Stomach (tissue), 9 donors: Measurements from ENCODE around the gene DPF1. TPM values are rescaled to one million over a fixed set of nuclear protein-coding genes. Genes with fewer than 3 reads are reported as not detected.

ENCODE experiments used
- DNase-seq, 2 donors: peaks; one replicate each; pipeline versions ENCODE4 v3.0.0 to v3.0.0-alpha.2; 2013 to 2019
- H3K27ac ChIP-seq, 5 donors: fragments of 200-600 bp in 4 of 5; sonication (generic) in 4 of 5; one replicate each; pipeline ENCODE4 v1.5.1; 2013 to 2019; ENCODE audit warnings: mild to moderate bottlenecking in 1 of 5, moderate library complexity in 1 of 5
- H3K27me3 ChIP-seq, 3 donors: fragments of 200-600 bp; sonication (generic); one replicate each; pipeline ENCODE4 v1.5.1; 2017 to 2019; ENCODE audit warnings: mixed run types in 1 of 3
- H3K36me3 ChIP-seq, 4 donors: fragments of 200-600 bp; sonication (generic); 1 replicate in 3 of 4; 2 replicates in 1 of 4; pipeline ENCODE4 v1.5.1; 2016 to 2019
- H3K4me1 ChIP-seq, 4 donors: fragments of 200-600 bp; sonication (generic); one replicate each; pipeline ENCODE4 v1.5.1; 2016 to 2019
- H3K4me3 ChIP-seq, 4 donors: fragments of 200-600 bp; sonication (generic) in 3 of 4; one replicate each; pipeline ENCODE4 v1.5.1; 2016 to 2019; ENCODE audit warnings: mild to moderate bottlenecking in 1 of 4
- H3K9me3 ChIP-seq, 4 donors: fragments of 200-600 bp; sonication (generic); one replicate each; pipeline ENCODE4 v1.5.1; 2016 to 2019
- EP300 ChIP-seq: sonication (generic); formaldehyde crosslinking; IDR thresholded peaks from one replicate; pipeline ENCODE4 v1.6.1; 2017; ENCODE audit warnings: antibody characterized with exemption
- POLR2A ChIP-seq, 4 donors: fragments of 450-650 bp; IDR thresholded peaks; one replicate each; pipeline ENCODE4 v1.6.1; 2016; ENCODE audit warnings: antibody characterized with exemption in 4 of 4, control low read depth in 2 of 4, mild to moderate bottlenecking in 1 of 4, moderate library complexity in 1 of 4
- POLR2AphosphoS5 ChIP-seq, 3 donors: sonication (generic); formaldehyde crosslinking; IDR thresholded peaks; one replicate each; pipeline ENCODE4 v1.6.1; 2016; ENCODE audit warnings: antibody characterized with exemption in 3 of 3
- WGBS, 5 donors: extraction: QIAGEN DNeasy Blood & Tissue Kit in 3 of 5; methylation state at CpG; one replicate each; pipeline versions ENCODE4 v1.1.5 to v1.1.7; 2013 to 2018; 5-methylcytosine and 5-hydroxymethylcytosine counted together
- intact Hi-C: fragments of 100-400 bp; cut with DNase I; formaldehyde crosslinking; loops from one replicate; pipeline ENCODE4 v1.15.1; 2023; ENCODE audit warnings: low total_unique reads
- polyA plus RNA-seq, 3 donors: library from polyadenylated mRNA; stranded (reverse); fragments of 200-250 nt; gene quantifications; one replicate each; pipeline ENCODE4 v1.2.3, GENCODE V29; 2013
- total RNA-seq, 5 donors: library from RNA; depleted of rRNA; stranded (reverse); fragments of >200 nt; gene quantifications; one replicate each; pipeline versions ENCODE4 v1.1.0 to v1.2.3, GENCODE V29; 2014 to 2016
- TF ChIP-seq, protein P1 (sequence below), 7 experiments: fragments of 450-650 bp in 4 of 7; fragments of 200-600 bp in 3 of 7; sonication (generic) in 3 of 7; IDR thresholded peaks; one replicate each; pipeline ENCODE4 v1.5.1; 2016 to 2019; ENCODE audit warnings: antibody characterized with exemption in 7 of 7, control low read depth in 2 of 7, mild to moderate bottlenecking in 1 of 7
- donor health status: healthy with polysubstance abuse.
- donor health status: Bipolar disorder and iron deficiency.
- donor health status: healthy.

The DPF1 gene
- total and polyA plus RNA-seq, 8 donors, result 0.12 to 0.43 TPM; not detected in 6

DNA sequence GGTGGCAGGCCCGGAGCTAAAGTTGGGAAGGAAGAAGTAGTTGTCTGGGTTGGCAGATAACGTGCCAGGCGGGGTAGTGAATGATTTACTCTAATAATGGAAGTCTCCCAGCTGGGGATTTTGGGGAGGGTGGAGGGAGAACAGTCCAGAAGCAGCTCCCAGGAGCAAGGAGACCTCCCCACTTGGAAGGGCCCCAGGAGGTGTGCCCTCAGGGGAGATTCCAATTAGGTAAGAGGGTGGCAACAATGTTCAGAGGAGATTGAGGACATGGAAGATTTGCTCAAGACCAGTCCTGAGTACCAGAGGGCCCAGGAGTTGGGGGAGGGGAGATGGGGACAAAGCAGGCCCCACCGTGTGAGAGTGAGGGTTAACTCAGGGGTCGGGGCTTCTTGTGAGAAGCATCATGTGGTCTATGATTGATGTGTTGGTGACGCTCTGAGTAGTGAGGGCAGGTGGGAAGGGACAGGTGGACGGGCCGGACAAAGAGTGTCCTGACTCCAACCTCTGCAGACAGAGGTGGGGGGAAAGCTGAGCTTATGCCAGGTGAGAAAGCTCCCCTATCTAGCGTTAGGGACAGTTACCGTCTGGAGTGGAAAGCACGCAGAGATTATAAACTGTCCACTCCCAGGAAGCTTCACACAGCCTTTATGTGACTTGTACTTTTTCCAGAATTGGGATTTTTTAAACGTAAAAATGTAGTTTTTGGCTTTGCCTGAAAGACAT is 43.9 kb upstream of the DPF1 start:
- DNase-seq, result peak; percentile 56 to 81
- Histone ChIP-seq H3K27ac (peak overlapping the region; percentile 67 to 95 (median 88)), H3K4me1 (peaks cover 51 to 89% (median 62%) of the 10 kb centered on the region in 4 donors), H3K36me3 (no peaks in the 10 kb centered on the region), H3K9me3 (no peaks in the 10 kb centered on the region), H3K4me3 (peak overlapping the region in 3 of 4 donors; percentile 17 to 67 (median 52)), H3K27me3 (peaks cover 0 to 12% (median 0%) of the 10 kb centered on the region in 3 donors)
- intact Hi-C loops, result no loop called here
- TF ChIP-seq, protein P1, sequence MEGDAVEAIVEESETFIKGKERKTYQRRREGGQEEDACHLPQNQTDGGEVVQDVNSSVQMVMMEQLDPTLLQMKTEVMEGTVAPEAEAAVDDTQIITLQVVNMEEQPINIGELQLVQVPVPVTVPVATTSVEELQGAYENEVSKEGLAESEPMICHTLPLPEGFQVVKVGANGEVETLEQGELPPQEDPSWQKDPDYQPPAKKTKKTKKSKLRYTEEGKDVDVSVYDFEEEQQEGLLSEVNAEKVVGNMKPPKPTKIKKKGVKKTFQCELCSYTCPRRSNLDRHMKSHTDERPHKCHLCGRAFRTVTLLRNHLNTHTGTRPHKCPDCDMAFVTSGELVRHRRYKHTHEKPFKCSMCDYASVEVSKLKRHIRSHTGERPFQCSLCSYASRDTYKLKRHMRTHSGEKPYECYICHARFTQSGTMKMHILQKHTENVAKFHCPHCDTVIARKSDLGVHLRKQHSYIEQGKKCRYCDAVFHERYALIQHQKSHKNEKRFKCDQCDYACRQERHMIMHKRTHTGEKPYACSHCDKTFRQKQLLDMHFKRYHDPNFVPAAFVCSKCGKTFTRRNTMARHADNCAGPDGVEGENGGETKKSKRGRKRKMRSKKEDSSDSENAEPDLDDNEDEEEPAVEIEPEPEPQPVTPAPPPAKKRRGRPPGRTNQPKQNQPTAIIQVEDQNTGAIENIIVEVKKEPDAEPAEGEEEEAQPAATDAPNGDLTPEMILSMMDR (IDR thresholded peaks at IDR 0.05), result no peak
- TF ChIP-seq POLR2A (IDR thresholded peaks at IDR 0.05) (no peak), EP300 (no peak), POLR2AphosphoS5 (IDR thresholded peaks at IDR 0.05) (no peak)
- WGBS, 5 donors, result 31 to 51% (median 37%) methylated on average over 12 of the region's 12 CpGs

DNA sequence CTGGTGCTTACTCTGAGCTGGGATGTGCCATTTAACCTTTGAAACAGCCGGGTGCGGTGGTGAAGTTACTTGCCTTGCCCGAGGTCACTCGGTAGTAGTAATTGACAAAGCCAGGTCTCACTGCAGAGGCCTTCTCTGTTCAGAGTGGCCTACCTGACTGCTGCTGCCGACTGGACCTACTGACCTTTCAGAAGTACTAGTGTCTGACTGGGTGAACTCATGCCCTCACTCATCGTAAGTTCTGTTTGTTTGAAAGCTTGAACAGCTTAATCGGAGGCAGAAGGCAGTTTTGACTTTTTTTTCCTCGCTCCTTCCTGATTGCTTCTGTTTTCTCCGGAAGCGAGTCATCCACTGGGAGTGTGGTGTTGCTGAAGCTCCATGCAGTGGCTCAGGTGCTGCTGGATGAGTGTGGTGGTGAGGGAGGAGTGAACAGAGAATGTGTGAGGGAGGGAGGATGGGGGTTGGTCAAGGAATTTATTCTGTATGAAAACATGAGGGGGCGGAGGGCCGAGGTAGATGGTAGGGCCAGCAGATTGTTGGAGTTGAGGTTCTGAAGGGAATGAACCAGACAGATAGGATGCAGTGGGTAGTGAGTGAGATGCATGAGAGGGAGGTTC is 43.1 kb upstream of the DPF1 start:
- TF ChIP-seq POLR2AphosphoS5 (IDR thresholded peaks at IDR 0.05), result peak in 1 of 3 donors; percentile 10
- TF ChIP-seq POLR2A (IDR thresholded peaks at IDR 0.05), result no peak
- TF ChIP-seq, protein P1 (IDR thresholded peaks at IDR 0.05), result no peak
- Histone ChIP-seq H3K4me1 (peaks cover 50 to 80% (median 61%) of the 10 kb centered on the region in 4 donors), H3K27ac (peak overlapping the region; percentile 67 to 95 (median 88)), H3K27me3 (peaks cover 0 to 12% (median 0%) of the 10 kb centered on the region in 3 donors), H3K9me3 (no peaks in the 10 kb centered on the region), H3K4me3 (peak overlapping the region in 3 of 4 donors; percentile 50 to 67 (median 52)), H3K36me3 (no peaks in the 10 kb centered on the region)
- WGBS, 5 donors, result 27 to 54% (median 43%) methylated on average over 12 of the region's 12 CpGs
- intact Hi-C loops, result no loop called here
- DNase-seq, result peak in 1 of 2 donors; percentile 72

DNA sequence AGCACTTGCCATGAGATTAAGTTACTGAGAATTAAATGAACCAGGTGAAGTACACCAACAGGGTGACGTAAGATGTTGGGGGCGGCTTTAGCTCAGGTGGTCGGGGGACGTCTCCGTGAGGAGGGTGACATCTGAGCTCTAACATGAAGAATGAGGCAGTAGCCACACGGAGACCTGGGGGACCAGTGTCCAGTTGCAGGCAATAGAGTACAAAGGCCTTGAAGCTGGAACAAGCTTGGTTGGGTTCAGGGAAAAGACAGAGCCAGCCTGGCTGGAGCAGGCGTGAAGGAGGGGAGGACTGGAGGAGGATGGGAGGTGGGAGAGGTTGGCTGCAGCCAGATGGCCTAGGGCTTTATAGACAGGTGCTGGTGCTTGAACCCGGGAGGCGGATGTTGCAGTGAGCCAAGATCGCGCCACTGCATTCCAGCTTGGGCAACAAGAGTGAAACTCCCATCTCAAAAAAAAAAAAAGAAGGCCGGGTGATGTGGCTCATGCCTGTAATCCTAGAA is 42.0 kb upstream of the DPF1 start:
- Histone ChIP-seq H3K9me3 (no peaks in the 10 kb centered on the region), H3K4me3 (peak overlapping the region; percentile 50 to 67 (median 57)), H3K27me3 (peaks cover 0 to 12% (median 0%) of the 10 kb centered on the region in 3 donors), H3K36me3 (no peaks in the 10 kb centered on the region), H3K4me1 (peaks cover 42 to 73% (median 56%) of the 10 kb centered on the region in 4 donors), H3K27ac (peak overlapping the region; percentile 67 to 95 (median 88))
- DNase-seq, result no peak
- intact Hi-C loops, result no loop called here
- WGBS, 5 donors, result 39 to 74% (median 48%) methylated on average over 12 of the region's 12 CpGs
- TF ChIP-seq POLR2AphosphoS5 (IDR thresholded peaks at IDR 0.05) (no peak), POLR2A (IDR thresholded peaks at IDR 0.05) (no peak), EP300 (no peak)
- TF ChIP-seq, protein P1 (IDR thresholded peaks at IDR 0.05), result no peak

DNA sequence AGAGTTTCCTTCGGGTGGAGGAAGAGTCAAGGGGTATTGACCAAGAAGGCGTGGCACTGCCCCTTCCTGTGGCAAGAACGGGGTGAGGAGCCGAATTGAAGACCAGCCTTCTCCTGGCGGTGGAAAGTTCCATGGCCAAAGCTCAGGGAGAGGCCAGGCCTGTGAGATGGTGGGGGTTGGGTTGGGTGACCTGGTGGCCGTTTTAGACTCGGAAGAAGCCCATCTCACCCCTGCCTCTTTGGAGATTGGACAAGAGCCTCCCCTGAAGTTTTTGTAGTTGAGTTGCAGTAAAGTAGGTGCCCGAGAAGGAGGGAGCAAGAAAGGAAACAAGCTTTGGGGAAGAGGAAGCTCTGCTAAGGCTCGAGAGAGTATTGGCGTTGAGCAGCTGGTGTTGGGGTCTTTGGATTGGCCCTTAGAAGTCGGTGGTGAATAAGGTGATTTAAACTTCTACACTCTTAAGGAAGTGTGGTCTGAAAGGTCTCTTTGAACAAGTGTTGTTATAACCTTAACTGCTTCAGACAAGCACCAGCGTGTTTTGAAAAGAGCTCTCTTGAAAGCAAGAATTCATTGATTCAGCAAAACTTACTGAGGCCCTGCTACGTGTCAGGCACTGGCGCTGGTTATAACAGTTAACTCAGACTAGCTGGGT is 41.3 kb upstream of the DPF1 start:
- peak; percentile 63 to 70 for DNase-seq
- peak overlapping the region; percentile 50 to 67 (median 57) for H3K4me3 ChIP-seq
- H3K27ac ChIP-seq, result peak overlapping the region; percentile 84 to 99 (median 90)
- H3K4me1 ChIP-seq, result peaks cover 37 to 67% (median 52%) of the 10 kb centered on the region in 4 donors
- no peaks in the 10 kb centered on the region for H3K9me3 ChIP-seq
- 19 to 48% (median 26%) methylated on average over 14 of the region's 14 CpGs for whole genome bisulfite sequencing, 5 donors
- no peaks in the 10 kb centered on the region for H3K36me3 ChIP-seq
- intact Hi-C loops, result no loop called here
- TF ChIP-seq EP300 (no peak), POLR2AphosphoS5 (IDR thresholded peaks at IDR 0.05) (peak in 1 of 3 donors; percentile 12), POLR2A (IDR thresholded peaks at IDR 0.05) (no peak)
- peaks cover 0 to 12% (median 0%) of the 10 kb centered on the region in 3 donors for H3K27me3 ChIP-seq
